Measurements from ENCODE around the gene TTC39A.
"Not testable (repeated sequence)": the region's sequence is repeated elsewhere in the genome, so short reads cannot be mapped to it uniquely, and the experiment has no call there.

Gene TTC39A

DNA sequence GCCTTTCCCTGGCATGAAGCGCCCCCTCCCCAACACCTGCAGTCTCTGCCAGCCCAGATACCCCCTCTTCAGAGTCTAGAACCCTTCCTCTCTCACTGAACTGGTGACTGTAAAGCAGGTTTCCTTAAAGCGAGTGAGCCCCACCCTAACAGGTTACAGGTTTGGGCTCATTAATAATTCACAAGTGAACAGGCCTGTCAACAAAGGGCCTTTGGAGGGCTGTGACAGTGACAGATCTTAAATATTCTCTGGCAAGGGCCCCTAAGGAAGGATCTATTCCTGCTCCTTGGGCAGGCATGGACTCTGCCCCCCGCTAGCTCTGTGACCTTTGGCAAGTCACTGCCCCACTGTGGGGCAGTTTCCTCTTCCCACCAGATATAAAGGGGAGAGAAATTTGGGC lies 5.6 kb upstream of the TTC39A start:
- no peak for DNase-seq

DNA sequence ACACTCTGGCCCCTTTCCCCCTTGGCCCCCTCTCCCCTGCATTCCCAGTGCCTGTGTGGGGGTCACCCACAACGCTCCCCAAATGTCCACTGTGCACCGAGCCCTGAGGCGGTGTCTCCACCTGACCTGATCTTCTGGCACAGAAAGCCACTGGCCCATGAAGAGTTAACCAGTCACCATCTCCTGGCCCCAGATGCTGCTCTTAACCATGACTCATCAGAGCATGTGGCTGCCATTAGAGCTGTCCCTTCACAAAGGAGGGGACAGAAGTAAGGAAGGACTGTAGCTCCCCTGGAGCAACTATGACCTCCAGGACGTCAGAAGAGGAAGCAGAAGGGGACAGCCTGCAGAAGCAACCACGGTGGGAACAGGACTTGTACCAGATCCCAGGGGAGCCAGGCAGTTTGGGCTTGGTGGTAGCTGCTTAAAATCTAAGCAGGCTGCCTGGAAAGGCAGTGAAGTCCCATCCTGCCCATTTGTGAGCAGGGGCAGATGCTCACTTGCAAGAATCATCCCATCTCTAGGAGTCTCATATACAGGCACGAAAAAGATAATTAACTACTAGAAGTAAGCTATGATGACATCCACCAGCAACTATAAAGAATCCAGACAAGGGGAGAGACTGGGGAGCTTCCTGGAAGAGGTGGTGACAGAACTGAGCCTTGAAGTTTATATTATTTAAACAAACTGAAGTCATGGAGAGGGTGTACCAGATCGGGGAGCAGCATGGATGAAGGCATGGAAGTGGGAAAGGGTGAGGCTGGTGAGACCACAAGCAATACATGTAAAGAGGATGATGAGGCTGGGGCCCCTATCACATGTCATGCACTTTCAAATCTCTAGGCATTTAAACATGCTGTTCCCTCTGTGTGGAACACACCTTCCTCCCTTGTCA lies 1.1 kb upstream of the TTC39A start:
- peak; percentile 22 for DNase-seq

DNA sequence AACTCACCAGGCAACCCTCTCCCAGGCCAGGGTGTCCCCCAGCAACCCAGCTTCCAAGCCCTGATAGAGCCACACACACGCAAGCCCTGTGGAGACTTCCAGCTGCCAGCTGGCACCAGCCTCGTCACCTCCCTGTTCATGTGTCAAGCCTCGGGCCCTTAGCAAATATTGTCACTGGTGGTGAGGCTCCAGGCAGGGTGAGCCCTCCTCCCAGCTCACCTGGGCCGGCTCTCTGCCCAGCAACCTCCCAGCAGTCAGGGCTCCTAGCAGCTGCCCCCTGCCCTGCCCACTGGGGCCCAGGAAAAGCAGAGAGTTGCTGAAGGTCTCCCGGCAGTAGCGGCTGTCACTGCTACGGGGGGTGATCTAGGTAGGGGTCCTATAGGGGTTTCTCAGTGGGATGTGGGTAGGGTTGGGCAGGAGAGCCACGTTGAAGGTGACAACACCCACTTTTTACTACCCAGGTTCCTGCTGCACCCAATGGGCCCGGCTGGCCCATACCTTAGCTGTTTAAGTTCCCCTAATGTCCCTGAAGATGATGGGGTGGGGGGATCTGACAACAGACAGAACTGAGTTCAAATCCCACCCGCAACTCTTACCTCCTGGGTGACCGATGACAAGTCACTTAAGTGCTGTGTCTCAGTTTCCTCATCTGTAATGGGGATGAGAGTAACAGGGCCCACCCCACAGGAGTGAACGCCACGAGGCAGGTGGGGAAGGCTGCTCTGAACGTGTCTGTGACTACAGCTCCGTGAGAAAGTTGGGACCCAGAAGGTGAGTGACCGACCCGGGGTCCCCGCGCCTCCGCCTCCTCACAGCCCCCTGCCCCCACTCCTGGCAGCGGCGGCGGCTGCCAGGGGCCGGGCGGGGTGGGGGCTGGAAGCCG lies 678 bp downstream of the TTC39A start:
- no peak for DNase-seq

DNA sequence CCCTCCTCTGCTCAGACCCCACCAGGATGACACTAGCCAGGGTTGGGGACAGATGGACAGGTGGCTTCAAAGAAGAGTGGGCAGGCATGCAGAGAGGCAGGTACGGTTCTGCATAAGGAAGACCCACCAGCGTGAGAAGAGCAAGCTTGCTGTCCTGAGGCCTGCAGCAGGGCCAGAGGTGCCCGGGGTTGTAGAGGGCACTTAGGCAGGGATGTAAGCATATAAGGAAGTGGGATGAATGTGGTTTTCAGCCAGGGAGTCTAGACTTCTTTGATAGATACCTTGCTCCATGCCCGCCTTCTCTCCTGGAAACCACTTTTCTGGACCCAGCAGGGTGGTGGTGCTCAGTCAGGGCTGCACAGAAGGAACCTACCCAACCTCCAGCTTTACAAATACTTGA lies 1.4 kb downstream of the TTC39A start:
- no peak for DNase-seq

DNA sequence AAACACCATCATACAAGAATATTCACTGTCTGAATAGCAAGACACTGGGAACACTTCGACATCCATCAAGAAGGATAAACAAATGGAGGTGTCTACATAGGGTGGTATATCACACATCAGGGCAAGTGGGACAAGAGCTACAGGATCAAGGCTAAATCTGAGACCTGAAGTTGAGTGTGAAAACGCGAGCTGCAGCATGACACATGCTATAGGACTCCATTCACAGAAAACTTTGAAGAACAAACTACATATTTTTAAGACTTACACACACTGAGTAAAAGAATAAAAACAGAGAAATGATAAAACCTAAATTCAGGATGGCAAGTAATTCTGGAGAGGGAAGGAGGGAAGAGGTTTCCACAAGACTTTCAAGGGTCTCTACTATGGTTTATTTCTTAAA lies 2.1 kb downstream of the TTC39A start:
- DNase-seq, result no peak

DNA sequence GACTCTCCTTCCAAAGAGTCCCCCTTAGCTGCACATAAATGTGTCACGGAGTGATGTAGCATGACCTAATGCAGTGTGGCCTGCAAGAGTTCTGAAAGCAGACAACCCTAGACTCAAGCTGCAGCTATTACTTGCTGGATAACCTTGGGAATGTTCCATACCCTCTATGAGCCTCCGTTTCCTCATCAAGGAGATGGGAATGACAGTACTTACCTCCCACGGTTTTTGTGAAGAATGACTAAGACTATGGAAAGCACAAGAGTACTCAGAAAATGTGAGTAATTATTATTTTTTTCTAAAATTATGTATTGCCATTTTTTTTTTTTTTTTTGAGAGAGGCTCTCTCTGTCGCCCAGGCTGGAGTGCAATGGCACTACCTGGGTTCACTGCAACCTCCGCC lies 3.0 kb downstream of the TTC39A start:
- DNase-seq, result no peak

DNA sequence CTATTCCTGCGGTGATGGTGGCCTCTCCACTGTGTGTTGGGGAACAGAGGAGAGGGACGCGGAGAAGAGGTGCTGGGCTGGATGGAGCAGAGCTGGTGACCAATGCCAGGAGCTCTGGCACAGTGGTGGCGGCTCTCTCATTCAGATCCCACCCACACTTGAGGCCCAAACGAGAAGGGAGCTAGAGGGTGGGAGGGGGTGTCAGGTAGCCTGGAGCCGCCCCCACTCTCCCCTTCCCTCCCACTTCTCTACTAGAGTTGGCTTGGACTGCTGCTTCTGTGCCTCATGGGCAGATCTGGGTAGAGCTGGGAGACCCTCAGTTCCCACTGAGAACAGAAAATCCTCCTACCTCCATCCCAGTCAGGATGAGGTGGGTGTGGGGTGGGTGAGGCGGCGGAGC lies 3.5 kb downstream of the TTC39A start:
- no peak for DNase-seq

DNA sequence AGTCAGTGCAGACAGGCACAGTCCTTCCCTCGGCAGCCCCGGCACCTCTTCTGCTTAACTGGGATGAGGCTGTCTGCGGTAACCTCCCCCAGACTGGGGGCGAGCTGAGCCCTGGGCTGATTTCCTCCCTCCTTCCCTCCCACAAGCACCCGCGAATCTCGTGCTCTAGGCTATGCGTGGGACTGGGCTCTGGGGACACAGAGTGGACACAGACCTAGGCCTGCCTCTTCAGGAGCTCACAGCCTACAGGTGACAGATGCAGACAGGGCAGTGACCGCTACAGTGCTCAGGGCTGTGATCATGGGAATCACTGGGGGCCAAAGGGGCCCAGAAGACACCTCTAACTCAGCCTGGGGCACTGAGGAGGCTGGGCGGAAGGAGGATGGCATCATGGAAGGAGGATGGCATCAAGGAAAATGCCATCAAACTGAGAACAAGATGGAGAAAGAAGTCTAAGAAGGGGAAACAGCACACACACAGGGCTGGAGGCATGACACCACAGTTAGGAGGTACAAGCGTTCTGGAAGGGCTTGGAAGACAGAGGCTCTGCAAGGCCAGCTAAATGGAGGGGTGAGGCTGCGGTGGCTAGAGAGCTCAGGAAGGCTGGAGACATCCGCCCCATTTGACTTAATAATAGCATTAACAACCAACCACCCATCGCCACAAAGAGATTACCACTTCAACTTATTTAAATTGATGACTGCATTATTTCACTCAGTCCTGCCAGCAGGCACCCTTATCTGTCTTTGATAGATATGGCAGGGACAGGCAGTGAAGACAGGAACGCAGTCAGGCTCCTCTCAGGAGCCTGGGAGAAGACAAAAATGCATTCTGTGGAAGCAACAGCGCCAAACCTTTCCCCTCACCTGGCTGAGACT lies 4.2 kb downstream of the TTC39A start:
- DNase-seq, result no peak

DNA sequence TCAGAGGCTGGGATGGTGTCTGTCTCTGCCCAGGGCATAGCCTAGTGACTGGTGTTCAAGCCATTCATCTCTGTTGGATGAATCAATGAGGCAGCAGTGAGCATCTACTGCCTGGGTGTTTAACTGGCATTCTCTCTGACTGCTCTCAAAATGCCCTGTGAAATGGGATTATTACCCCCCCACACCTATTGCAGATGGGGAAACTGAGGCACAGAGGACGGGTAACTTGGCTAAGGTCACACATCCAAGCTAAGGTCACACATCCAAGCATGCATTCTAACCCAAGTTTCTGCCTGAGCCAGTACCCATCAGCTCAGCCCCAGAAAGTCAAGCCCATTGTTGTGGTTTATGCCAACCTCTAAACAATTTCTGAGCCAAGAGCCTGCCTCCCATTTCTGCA lies 5.0 kb downstream of the TTC39A start:
- DNase-seq, result no peak

DNA sequence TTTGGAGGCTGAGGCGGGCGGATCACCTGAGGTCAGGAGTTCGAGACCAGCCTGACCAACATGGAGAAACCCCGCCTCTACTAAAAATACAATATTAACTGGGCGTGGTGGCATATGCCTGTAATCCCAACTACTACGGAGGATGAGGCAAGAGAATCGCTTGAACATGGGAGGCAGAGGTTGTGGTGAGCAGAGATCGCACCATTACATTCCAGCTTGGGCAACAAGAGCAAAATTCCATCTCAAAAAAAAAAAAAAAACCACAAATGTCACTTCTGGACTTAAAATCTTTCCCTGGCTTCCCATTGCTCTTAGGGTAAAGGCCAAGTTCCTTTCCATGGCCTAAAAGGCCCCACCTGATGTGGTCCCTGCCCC lies 5.4 kb downstream of the TTC39A start:
- DNase-seq, result not testable (repeated sequence)

DNA sequence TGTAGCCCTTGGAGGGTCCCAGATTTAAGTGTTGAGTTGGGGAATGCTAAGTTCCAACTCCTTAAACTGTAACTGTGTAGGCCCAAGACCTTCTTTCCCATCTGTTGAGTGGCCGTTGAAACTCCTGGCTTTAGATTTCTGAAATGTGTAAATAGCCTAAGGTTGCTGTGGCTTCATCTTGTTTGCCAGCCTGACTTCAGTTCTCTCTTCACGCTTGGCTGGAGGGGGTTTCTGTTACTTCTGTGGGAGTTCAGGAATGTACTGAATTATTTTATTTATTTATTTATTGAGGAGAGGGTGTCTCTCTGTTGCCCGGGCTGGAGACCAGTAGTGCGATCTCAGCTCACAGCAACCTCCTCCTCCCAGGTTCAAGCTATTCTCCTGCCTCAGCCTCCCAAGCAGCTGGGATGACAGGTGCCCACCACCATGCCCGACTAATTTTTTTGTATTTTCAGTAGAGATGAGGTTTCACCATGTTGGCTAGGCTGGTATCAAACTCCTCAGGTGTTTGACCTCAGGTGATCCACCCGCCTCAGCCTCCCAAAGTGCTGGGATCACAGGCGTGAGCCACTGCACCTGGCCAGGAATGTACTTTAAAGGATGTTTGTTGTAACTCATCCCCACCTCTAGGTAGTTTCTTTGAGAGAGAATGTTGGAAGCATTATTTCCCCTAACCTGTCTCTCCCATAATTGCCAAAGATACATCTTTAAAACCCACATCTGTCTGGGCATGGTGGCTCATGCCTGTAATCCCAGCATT lies 5.9 kb downstream of the TTC39A start:
- no peak for DNase-seq

DNA sequence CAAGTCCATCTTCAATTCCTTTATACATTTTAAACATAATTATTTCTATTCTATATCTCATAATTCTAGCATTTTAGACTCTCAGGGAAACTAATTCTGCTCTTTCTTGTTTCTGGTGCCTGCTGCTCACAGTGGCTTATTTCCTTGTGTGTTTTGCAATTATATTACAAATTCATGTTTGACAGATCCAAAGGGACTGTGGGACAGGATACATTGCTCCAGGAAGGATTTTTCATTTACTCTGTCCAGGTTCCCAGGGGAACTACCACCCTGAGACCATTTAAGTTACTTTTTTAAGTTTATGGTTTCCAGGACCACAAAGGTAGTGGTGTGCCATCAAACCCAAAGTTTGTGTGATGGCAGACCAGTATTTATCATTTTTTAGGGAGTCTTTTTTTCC lies 6.6 kb downstream of the TTC39A start:
- no peak for DNase-seq

DNA sequence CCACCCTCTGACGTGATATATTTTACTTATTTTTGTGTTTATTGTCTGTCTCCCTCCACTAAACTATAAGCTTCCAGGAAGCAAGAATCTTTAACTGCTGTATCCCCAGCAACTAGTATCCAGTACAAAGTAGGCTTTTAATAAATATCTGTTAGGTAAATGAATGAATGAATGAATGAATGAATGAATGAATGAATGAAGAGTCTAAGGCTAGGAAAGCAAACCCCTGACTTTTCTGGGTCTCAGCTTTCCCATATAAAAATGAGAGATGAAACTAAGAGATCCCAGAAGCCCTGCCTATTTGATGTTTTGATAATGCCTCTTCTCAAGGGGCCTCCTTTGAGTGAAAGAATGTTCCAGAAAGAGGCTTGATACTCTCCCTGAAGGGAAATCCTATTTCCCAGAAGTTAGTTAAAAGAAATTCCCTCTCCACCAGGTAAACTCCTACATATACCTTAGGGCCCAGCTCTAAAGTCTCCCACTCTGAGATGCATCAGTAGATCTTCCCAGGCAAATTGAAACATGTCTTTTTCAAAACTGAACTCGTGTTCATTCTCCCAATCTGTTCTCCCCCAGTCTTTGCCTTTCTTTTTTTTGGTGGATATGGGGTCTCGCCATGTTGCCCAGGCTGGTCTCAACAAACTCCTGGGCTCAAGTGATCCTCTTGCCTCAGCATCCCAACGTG lies 7.8 kb downstream of the TTC39A start:
- no peak for DNase-seq

DNA sequence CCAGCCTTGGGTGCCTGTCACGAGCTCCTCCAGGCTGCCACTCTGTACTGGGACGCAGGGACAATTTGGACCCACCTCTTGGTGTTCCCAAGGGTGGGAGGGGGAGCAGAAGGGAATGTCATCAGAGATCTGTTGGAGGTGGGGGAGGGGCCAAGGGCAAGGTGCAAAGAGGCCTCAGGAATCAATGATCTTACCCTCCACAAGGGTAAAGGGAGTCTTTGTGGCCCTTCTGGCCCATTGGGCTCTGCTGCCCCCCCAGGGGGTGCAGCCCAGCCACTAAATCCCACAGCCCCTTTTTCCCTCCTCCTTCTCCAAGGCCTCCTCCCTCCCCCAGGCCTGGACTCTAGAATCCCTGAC lies 8.5 kb downstream of the TTC39A start:
- DNase-seq, result no peak

DNA sequence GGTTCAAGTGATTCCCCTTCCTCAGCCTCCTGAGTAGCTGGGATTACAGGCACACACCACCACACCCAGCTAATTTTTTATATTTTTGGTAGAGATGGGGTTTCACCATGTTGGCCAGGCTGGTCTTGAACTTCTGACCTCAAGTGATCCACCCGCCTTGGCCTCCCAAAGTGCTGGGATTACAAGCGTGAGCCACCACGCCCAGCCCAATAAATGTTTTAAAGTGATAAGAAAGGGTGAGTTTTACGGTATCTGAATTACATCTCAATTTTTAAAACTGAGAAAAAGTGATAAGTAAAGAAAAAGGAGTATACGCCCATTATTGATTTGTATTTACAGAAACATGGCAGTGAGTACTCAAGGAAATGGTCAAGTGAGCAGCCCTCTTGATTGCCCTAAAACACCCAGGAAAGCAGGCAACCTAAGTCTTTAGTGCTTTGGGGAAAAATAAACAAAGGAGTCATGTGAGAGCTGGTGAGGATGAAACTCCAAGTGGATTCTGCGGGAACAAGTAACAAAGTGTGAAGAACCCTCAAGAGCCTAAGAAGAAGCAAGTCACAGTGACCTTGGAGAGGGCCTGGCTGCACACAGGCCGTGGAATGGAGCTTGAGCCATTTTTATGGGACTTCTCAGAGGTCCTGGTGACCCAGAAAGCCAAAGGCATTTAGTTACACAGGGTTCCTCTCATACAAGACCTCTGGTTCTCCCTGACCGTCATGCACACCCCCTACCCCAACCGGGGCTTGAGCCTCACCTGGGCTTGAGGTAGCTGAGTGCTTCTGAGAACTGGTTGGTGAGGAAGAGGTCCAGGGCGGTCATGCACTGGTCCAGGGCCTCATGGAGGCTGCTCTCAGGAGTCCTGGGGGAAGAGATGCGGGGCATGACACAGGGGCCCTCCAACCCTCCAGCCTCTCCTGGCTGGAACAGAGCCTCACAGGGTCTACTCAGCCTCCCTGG lies 9.1 kb downstream of the TTC39A start:
- no peak for DNase-seq

DNA sequence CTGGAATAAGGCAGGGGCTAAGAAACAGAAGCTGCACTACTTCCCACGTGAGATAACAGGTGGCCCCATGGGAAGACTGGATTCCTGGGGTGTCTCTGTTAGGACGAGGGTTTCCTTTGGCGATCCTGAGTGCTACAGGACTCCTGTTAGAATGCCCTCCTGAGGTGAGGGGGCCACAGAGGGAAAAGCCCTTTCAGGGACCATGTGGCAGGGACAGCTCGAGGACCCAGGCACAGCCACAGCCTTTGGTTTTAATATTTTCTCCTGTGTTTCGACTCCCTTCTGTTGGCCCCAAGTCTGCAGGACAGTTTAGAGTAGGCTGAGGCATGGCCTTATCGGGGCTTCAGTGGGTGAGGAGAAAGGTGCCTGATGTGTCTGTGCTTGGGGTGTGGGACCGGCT lies 12.6 kb downstream of the TTC39A start:
- no peak for DNase-seq

DNA sequence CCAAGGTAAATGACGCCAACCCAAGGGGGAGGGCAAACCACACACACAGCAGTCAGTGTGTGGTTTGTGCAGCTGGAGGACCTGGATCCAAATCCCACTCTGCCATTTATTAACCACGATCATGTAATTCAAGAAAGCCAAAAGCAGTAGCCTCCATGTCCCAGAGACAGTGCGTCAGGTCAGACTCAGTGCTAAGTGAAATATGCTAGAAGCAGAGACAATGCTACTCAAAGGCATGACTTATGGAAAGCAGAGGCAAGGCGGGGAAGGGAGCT lies 13.6 kb downstream of the TTC39A start:
- DNase-seq, result no peak

DNA sequence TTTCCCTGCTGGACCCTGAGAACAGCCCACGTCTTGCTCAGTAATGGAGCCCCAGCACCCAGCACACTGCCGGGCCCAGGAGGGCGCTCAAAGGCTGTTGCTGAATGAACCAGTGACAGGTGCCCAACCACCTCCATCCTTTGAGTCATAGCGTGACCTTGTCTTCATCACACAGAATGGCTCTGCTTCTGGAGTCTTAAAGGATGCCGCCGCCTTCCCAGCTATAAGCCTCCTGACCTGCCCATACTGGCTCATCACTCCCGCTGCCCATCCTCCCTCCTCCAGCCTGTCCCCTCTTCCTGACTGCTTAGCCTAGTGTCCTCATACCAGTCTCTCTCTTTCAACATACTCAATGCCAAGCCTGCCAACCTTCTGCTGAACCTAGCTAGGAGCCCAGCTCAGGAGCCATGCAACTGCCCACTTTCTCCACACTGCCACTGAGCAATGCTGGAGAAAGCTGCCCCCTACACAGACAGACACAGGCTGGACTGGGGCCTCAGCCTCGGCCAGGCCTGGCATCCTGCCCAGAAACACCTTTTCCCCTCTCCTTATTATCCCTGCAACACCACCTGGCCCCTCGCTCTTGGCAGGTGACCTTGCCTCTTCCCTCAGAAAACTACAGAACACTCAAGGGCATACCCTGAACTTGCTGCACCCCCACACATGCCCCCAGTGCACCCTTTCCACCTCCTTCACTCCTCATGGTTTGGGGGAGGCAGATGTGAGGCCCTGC lies 14.1 kb downstream of the TTC39A start:
- DNase-seq, result no peak

DNA sequence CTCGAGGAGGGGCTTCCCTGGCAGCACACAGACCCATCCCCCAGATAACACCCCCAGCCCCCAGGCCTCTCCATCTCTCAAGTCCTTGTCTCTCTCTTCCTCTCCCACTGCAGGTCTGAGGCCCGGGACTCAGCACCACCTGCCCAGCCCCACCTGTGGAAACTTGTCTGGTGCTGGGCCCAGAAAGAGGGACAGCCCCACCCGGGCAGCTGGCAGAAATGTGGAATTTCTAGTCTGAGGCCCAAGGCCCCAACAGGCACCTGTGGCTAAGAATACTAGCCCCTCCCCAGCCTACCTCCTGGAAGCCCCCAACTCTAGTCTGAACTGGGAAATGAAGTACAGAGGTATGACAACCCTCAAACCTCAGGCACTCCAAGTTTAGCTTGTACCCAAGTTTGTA lies 15.4 kb downstream of the TTC39A start:
- no peak for DNase-seq

All from CD4-positive, alpha-beta T cell treated with Interleukin-15 for 1 hour (primary cell).